Measurements from ENCODE around the gene HIGD2A. TPM values are rescaled to one million over a fixed set of nuclear protein-coding genes. Genes with fewer than 3 reads are reported as not detected.

HIGD2A gene
- total and polyA plus RNA-seq, 2 experiments from 2014 or later, result 67.7 to 194 TPM

DNA sequence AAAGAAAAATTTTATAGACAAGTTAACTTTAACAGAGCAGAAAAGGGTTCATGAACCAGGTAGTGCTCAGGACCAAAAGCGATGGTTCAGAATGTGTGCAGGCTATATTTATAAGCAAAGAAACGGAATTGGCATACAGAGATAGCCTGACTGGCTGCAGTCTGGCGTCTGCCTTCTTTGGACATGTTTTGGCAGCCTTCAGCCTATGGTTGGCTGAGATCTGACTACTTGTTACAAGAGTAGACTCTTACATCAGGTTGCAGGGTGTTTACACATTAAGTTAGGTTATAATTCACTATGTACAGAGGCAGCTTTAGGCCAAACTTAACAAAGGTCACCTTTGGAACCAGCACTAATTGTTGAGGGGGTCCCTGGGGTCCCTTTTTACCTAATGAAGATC lies 7.1 kb upstream of the HIGD2A start (continued):
- TF ChIP-seq, protein P1, sequence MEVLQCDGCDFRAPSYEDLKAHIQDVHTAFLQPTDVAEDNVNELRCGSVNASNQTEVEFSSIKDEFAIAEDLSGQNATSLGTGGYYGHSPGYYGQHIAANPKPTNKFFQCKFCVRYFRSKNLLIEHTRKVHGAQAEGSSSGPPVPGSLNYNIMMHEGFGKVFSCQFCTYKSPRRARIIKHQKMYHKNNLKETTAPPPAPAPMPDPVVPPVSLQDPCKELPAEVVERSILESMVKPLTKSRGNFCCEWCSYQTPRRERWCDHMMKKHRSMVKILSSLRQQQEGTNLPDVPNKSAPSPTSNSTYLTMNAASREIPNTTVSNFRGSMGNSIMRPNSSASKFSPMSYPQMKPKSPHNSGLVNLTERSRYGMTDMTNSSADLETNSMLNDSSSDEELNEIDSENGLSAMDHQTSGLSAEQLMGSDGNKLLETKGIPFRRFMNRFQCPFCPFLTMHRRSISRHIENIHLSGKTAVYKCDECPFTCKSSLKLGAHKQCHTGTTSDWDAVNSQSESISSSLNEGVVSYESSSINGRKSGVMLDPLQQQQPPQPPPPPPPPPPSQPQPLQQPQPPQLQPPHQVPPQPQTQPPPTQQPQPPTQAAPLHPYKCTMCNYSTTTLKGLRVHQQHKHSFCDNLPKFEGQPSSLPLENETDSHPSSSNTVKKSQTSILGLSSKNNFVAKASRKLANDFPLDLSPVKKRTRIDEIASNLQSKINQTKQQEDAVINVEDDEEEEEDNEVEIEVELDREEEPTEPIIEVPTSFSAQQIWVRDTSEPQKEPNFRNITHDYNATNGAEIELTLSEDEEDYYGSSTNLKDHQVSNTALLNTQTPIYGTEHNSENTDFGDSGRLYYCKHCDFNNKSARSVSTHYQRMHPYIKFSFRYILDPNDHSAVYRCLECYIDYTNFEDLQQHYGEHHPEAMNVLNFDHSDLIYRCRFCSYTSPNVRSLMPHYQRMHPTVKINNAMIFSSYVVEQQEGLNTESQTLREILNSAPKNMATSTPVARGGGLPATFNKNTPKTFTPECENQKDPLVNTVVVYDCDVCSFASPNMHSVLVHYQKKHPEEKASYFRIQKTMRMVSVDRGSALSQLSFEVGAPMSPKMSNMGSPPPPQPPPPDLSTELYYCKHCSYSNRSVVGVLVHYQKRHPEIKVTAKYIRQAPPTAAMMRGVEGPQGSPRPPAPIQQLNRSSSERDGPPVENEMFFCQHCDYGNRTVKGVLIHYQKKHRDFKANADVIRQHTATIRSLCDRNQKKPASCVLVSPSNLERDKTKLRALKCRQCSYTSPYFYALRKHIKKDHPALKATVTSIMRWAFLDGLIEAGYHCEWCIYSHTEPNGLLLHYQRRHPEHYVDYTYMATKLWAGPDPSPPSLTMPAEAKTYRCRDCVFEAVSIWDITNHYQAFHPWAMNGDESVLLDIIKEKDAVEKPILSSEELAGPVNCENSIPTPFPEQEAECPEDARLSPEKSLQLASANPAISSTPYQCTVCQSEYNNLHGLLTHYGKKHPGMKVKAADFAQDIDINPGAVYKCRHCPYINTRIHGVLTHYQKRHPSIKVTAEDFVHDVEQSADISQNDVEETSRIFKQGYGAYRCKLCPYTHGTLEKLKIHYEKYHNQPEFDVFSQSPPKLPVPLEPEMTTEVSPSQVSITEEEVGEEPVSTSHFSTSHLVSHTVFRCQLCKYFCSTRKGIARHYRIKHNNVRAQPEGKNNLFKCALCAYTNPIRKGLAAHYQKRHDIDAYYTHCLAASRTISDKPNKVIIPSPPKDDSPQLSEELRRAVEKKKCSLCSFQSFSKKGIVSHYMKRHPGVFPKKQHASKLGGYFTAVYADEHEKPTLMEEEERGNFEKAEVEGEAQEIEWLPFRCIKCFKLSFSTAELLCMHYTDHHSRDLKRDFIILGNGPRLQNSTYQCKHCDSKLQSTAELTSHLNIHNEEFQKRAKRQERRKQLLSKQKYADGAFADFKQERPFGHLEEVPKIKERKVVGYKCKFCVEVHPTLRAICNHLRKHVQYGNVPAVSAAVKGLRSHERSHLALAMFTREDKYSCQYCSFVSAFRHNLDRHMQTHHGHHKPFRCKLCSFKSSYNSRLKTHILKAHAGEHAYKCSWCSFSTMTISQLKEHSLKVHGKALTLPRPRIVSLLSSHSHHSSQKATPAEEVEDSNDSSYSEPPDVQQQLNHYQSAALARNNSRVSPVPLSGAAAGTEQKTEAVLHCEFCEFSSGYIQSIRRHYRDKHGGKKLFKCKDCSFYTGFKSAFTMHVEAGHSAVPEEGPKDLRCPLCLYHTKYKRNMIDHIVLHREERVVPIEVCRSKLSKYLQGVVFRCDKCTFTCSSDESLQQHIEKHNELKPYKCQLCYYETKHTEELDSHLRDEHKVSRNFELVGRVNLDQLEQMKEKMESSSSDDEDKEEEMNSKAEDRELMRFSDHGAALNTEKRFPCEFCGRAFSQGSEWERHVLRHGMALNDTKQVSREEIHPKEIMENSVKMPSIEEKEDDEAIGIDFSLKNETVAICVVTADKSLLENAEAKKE (CRISPR knock-in tag; IDR thresholded peaks at IDR 0.05), result no peak
- TF ChIP-seq REST (IDR thresholded peaks at IDR 0.05; ENCODE audit: unreplicated experiment) (no peak), EZH2phosphoT487 (IDR thresholded peaks at IDR 0.05; ENCODE audit: unreplicated experiment) (no peak), STAT1 (IDR thresholded peaks at IDR 0.05; ENCODE audit: unreplicated experiment) (no peak), ZNF331 (CRISPR knock-in tag; IDR thresholded peaks at IDR 0.05; ENCODE audit: low read depth) (no peak), CREB1 (CRISPR knock-in tag; IDR thresholded peaks at IDR 0.05; ENCODE audit: low read depth) (no peak), CTCF (conservative IDR thresholded peaks at IDR 0.05; ENCODE audit: low read depth in 2 of 2) (no peak), ZNF114 (CRISPR knock-in tag; IDR thresholded peaks at IDR 0.05) (no peak)

Measured in GM23338 (cell line).